Measurements from ENCODE around the gene PRKN. TPM values are rescaled to one million over a fixed set of nuclear protein-coding genes. Genes with fewer than 3 reads are reported as not detected.

Gene PRKN
- total and polyA plus RNA-seq, 2 donors (not counting 3 experiments of a cell fraction or from before 2014, with no cell fraction given) = 0.06 TPM; not detected in 1

- H3K36me3 ChIP-seq (ENCODE audit: control insufficient read depth in 2 of 2, extremely low read depth in 1 of 2, insufficient read depth in 2 of 2, low read length in 2 of 2) = no peaks in the 10 kb centered on the region
- H3K4me3 ChIP-seq (replicated peaks in 1 of 3; ENCODE audit: insufficient read depth in 1 of 3, low read depth in 1 of 3, low read length in 3 of 3) = no peak overlapping the region
- H3K79me2 ChIP-seq (ENCODE audit: control insufficient read depth, insufficient read depth, low read length) = no peaks in the 10 kb centered on the region
- intact Hi-C loops (cut with micrococcal nuclease) (no loop called here), dilution Hi-C loops (cut with MboI; ENCODE audit: extremely low pct_ligation_motif_present, low sequenced_read_pairs) (no loop called here)
- CTCF ChIA-PET = no interaction called here
- BruUV-seq (replicated peaks) = no TSS peak
- no peak overlapping the region for H3K9ac ChIP-seq (replicated peaks; ENCODE audit: extremely low read depth, insufficient read depth, low read length)
- H4K20me1 ChIP-seq (replicated peaks; ENCODE audit: control insufficient read depth, extremely low read depth, insufficient read depth, low read length) = no peaks in the 10 kb centered on the region
- H3K9me3 ChIP-seq (replicated peaks; ENCODE audit: control insufficient read depth, insufficient read depth, low read length) = no peaks in the 10 kb centered on the region
- H3K9me1 ChIP-seq (replicated peaks; ENCODE audit: control insufficient read depth, extremely low read depth, insufficient read depth, low read length) = no peaks in the 10 kb centered on the region
- H3K27ac ChIP-seq (ENCODE audit: insufficient read depth, low read depth, low read length) = no peak overlapping the region
- no peaks in the 10 kb centered on the region for H3K4me1 ChIP-seq (ENCODE audit: control insufficient read depth, extremely low read depth, insufficient read depth, low read length)
- no peak overlapping the region for H3K4me2 ChIP-seq (ENCODE audit: insufficient read depth, low read length)
- POLR2A ChIA-PET = no interaction called here
- DNase-seq (ENCODE audit: low read depth, low spot score) = no peak
- no peak overlapping the region for H2AFZ ChIP-seq (ENCODE audit: low read depth, low read length)
- no peak for TF ChIP-seq FOS (IDR thresholded peaks at IDR 0.05; ENCODE audit: borderline replicate concordance, insufficient read depth, low read length)
- no peak for TF ChIP-seq EZH2 (IDR thresholded peaks at IDR 0.05; ENCODE audit: borderline replicate concordance, low read depth, low read length, severe bottlenecking)
- no peak for TF ChIP-seq CTCF (IDR thresholded peaks at IDR 0.05; ENCODE audit: extremely low read depth in 1 of 2, insufficient read depth in 1 of 2, low read depth in 1 of 2, low read length in 2 of 2)
- no peak for TF ChIP-seq POLR2A (IDR thresholded peaks at IDR 0.05; ENCODE audit: low read depth, low read length)
- no peak for TF ChIP-seq POLR2AphosphoS5 (IDR thresholded peaks at IDR 0.05; ENCODE audit: insufficient read depth, low read depth, low read length)
- no peak for TF ChIP-seq GATA2 (IDR thresholded peaks at IDR 0.05; ENCODE audit: insufficient read depth, insufficient read length, low read depth, low read length)
- no peak for TF ChIP-seq JUN (IDR thresholded peaks at IDR 0.05; ENCODE audit: borderline replicate concordance, insufficient read depth, insufficient read length, low read depth)
- TF ChIP-seq MYC (IDR thresholded peaks at IDR 0.05; ENCODE audit: low read depth, low read length) = no peak
- TF ChIP-seq MAX (IDR thresholded peaks at IDR 0.05; ENCODE audit: insufficient read depth, insufficient read length) = no peak
- H3K27me3 ChIP-seq (ENCODE audit: control insufficient read depth in 2 of 2, insufficient read depth in 2 of 2, low read length in 2 of 2) = no peaks in the 10 kb centered on the region
- FAIRE-seq = no peak
These were observed 1385.9 kb downstream of the PRKN start for GRCh38 chr6:161341638-161342037.

Measured in endothelial cell of umbilical vein (primary cell).